HG03196 (cell line): Measurements from ENCODE around the gene JPH2.

ENCODE experiments used
- ATAC-seq: cut with Tn5 transposase; IDR thresholded peaks from one replicate; pipeline ENCODE4 v1.9.1; 2021; ENCODE audit not compliant: unreplicated experiment

The JPH2 gene

DNA sequence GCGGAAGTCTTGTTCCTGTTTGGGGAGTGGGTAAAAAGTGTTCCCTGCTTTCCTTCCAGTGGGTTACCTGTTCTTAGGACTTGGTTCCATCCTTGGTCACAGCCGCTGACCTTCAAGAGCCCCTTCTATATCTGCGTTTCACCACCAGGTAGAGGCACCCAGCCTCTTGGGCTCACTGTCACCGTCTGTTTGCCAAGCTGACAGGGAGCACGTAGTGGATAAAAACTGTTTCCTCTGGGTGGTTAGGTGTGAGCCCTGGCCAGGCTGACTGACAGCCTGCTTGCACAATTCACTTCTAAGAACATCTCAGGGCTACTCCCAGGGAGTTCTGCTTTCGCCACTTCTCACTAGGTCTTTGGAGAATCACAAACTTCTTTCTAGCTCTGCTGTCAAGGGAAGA lies 1.8 kb upstream of the JPH2 start:
- ATAC-seq: no peak

DNA sequence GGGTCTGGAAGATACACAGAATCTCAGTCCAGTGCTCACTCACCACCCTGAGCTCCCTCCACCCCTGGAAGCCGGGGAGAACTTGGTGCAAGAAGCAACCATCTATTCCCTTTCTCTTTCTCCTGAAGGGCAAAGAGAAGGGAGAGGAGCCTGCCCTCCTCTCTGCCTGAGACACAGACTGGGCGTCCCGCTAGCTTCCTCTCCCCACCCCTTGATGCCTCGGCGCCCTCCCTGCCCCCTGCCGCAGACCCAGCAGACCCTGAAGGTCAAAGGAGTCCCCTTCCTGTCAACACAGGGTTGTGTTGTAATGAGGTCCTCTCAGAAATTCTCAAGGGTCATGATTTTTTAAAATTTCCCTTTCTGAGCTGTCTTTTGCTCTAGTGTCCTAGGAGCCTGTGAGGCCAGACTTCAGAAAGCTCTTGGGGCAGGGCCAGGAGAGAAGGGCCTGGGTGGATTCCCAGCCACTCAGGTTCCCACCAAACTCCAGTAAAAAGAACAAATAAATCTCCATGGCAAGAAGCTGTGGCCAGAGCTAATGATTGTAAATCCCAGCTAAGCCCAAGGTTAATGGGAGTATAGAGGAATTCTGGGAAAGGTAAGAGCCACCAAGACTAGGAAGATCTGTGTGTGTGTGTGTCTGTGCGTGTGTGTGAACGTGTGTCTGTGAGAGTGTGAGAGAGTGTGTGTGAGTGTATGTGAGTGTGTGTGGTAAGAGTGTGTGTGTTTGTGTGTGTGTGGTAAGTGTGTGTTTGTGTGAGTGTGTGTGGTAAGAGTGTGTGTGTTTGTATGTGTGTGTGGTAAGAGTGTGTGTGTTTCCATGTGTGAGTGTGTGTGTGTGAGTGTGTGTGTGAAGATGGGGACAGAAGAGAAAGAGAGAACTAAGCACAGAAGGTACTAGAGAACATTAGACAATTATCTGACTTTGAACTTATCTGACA lies 1.1 kb upstream of the JPH2 start:
- no peak for ATAC-seq

DNA sequence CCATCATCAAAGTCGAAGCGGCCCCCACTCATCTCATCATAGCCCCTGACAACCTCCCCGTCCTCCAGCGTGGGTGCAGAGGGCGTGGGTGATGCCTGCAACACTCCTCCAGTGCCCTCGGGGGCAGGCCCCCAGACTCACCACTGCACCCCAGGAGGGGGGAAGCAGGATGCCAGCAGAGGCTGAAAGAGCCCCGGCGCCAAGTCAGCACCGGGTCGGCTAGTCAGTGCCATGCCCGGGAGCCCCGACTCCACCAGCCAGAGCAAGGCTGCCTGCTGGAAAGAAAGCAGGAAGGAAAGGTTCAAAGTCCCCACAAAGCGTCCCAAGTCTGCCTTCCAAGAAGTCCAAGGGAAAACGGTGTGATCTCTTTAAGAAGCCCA lies 324 bp downstream of the JPH2 start:
- ATAC-seq: no peak

DNA sequence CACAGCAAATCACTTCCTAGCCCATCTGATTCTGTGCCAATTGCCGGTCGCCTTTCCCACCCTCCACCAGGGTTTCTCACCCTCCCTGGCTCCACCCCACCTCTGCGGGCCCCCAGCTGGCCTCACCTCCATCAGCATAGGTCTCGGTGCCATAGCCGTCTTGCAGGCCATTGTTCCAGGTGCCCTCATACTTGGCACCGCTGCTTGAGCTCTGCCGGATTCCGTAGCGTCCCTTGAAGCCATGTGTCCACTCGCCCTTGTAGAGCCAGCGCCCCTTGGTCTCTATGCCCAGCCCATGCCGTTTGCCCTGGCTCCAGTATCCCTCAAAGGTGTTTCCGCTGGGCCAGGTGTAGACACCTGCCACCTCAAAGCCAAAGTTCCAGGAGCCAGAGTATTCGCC lies 787 bp downstream of the JPH2 start:
- ATAC-seq: no peak

DNA sequence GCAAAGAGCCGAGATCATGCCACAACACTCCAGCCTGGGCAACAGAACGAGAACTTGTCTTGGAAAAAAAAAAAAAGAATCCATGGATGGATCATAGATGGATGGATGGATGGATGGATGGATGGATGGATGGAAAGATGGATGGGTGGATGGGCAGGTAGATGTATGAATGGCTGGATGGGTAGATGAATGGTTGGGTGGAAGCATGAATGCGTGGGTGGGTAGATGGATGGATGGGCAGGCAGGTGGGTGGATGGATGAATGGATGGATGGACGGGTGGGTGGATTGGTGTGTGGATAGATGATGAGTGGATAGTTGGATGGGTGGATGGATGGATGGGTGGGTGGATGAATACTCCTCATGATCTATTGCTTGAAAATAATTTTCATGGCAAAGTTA lies 1.4 kb downstream of the JPH2 start:
- no peak for ATAC-seq

DNA sequence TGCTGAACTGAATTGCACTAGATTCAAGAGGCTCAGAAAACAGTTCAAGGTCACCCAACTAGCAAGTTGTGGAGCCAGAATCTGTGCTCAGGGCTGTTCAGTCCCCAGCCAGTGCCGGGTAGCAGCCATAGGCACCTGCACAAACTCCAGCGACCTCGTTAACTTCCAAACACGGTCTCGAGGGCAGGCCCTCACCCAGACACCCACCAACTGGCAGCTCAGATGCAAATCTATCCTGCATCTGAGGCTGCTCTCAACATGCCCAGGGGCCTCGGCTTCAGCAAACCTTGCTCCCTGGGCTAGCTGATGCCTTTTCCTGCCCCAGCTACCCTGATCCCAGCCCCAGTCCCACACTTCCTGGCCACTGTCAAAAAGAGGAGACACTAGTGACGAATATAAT lies 3.7 kb downstream of the JPH2 start:
- no peak for ATAC-seq

DNA sequence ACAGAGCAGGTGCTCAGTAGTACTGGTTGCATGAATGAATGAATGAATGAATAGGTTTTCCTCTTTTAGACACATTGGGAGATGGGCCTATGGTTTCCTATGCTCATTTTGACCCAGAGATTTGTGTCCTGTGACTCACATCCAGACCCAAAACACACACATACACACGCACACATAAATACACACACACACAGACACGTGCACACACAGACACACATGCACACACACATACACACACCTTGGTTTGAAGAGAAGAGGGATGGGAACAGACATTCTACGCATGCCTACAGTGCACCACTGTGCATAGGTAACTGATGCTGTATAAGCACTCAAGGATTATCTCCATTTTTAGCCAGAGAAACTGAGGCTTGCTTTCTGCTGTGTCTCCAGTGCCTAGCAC lies 4.1 kb downstream of the JPH2 start:
- ATAC-seq: no peak

DNA sequence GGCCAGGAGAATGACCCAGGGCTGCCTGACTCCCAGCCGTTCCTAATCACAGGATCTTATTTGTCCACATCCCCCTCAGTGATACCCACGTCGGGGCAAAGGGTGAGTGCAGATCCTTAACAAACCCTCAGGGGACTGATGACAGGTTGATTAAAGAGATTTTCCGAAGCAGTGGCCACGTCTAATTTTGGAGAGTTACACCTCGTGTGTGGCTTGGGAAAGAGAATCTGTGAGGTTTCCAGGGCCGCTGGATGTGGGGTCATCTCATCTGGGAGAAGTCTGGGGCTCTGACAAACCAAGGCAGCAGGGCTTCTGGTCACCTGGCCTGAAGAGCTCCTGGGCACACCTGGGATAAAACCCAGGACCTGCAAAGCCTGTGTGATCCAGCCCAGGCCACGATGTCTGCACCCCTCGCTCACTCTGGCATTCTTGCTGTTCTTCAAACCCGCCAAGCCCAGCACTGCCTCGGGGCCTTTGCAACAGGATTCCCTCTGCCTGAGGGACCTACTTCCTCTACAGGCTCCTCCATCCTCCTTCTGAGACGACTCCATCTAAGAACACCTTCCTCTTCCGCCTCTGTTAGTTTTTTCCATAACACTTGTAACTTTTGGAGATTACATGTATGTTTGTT lies 4.7 kb downstream of the JPH2 start:
- no peak for ATAC-seq

DNA sequence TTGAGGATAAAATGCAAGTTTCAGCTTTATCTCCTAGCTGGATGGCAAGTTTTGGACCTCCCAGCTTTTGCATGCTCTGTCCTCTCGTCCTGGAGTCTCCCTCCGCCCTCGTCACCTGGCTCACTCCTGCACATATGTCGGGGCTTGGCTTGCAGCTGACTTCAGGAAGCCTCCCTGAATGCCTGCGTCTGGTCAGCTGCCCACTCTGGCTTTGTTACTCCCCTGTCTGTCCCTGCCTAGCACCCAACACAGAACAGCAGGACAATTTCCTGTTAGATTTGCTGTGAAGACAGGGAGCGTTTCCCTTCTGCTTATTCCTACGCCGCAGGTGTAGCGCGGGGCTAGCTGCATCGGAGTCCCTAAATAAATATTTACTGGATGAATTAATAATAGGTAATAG lies 5.4 kb downstream of the JPH2 start:
- no peak for ATAC-seq

DNA sequence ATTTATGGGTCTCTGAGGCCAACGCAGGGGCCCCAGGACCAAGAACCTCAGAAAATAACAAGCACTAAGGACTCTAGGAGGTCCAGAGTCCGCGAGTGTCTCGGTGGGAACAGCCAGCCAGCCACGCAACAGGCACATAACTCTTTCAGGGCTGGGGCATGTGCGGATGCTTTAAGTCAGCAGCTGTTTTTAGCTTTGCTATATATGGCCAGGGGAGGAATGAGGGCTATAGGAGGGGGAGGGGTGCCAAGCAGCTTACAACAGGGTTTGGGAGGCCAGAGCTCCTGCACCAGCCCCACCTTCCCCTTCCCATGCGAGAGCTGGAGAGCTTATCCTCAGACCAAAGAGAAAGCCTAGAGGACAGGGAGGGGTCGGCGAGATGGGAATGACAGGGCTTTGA lies 6.2 kb downstream of the JPH2 start:
- no peak for ATAC-seq

DNA sequence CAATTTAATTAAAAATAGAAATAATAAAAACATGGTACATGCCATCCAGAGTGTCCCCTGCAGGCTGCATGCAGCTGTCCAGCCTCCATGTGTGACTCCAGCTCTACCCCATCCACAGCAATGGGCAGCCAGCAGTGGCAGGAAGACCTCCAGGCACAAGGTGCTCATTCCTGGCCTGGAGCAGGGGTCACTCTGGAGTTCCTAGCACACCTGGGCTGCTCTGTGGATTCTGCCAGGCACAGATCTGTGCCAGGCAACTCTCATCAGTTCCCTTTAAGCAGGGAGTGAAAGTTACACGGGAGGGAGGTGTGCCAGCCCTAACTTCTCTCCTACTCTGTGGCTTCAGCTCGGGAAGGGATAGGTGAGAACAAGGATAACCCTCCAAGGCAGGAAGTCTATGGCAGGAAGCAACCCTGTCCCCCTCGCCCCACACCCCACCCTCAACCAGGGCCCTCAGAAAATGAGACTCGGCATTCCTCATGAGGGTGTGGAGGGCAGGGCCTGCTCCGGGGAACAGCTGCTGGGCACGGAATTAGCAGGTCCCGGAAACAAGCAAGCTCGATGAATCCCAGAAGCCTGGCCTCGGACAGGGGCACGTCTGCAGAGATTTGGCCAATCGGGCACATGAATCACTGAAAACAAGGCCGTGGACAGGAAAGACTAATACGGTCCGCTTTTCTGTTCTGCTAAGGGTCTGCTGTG lies 10.0 kb downstream of the JPH2 start:
- no peak for ATAC-seq

DNA sequence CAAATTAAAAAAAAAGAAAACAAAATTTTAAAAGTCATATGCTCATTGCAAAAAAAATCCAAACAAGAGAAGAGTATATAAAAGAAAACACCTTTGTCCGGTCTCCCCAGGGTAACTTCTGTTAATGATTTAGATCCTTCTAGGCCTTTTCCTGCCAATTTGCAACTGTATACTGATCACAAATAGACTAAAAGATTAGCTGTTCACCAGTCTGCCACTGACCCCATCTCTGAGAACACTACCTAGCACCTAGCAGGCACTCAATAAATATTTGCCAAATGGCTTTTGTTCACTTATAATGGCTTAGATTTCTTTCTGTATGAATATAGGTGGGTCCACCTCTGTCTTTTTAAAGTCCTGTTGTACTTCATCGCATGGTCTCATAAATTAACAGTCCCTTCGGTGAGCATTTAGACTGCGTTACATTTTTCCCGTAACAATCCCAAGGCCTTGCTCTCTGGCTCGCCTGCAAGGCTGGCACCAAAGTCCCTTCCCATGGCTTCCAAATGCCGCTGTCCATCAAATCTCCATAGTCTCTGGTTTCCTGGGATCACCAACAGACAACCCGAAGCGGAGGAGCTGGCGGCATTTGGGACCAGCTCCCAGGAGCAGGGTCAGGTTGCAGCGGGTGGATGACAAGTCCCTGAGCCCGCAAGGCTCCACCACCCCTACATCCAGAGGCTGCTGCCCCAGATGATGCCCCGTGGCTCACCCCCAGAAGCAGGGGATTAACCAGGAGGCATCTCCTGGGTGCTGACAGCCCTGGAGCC lies 11.8 kb downstream of the JPH2 start:
- ATAC-seq: no peak

DNA sequence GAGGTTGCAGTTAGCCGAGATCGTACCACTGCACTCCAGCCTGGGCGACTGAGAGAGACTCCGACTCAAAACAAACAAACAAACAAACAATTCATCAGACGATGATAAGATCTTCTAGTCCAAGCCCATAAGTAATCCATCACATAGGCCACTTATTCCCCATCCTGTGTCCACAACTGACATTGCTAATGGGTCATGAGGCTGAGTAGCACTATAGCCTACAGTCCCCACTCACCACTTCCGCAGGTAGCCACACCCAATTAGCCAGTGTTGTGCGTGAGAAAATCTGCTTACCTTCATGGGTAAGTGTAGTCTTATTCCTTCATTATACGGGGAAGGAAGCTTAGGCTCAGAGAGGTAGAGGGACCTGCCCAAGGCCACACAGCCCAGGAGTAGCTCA lies 13.1 kb downstream of the JPH2 start:
- no peak for ATAC-seq

DNA sequence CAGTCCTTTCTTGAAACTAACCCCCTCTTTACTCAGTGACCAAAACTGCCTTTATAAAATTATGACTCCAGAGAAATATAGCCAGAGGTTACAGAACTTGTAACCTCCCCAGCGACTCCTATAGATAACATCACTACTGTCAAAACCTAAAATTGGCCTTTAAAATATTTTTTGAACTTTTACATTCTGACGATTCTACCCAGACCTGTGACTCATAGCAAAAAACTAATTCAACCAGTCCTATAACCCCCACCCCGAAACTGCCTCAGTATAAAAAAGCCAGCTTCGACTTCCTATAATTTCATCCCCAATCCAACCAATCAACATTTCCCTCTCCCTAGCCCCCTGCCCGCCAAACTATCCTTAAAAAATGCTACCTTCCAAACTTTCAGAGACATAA lies 13.9 kb downstream of the JPH2 start:
- no peak for ATAC-seq

DNA sequence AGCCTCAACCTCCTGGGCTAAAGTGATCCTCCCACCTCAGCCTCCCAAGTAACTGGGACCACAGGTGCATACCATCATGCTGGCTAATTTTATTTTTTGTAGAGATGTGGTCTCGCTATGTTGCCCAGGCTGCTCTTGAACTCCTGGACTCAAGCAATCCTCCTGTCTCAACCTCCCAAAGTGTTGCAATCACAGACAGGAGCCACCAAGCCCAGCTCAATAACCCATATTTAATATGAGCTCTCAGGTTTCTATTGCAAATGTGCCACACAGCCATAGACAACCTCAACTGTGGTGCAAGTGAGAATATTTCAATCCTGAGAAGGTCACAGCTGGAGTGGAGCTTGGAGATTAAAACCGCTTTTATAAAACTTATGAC lies 14.4 kb downstream of the JPH2 start:
- no peak for ATAC-seq

DNA sequence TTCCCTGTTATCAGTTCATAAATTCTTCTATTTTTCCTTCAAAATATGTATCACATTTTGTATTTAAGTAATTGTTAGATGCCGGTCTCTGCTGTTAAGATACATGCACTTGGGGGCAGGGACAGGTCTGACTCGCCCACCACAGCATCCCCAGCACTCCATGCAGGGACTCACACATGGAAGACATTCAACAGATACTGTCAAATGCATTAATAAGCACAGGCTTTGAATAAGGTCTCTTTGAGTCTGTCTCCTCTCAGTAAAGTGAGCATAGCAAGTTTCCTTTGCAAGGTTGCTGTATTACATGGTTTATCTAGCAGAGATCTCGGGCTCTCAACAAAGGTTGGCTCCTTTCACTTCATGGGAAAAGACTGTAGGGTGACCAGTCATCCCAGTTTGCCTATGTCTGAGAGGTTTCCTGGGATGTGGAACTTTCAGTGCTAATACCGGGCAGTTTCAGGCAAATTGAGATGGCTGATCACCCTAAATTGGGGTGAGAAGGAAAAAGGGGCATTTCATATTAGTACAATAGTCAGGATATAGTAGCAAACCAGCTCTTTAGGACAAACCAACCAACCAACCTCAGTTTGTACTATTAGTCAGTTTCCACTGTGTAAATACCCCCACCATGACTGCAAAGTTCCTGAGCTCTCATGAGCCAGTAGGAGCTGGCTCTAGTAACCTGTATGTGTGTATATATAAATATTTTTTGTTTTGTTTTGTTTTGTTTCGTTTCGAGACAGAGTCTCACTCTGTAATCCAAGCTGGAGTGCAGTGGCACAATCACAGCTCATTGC lies 15.0 kb downstream of the JPH2 start:
- ATAC-seq: no peak

DNA sequence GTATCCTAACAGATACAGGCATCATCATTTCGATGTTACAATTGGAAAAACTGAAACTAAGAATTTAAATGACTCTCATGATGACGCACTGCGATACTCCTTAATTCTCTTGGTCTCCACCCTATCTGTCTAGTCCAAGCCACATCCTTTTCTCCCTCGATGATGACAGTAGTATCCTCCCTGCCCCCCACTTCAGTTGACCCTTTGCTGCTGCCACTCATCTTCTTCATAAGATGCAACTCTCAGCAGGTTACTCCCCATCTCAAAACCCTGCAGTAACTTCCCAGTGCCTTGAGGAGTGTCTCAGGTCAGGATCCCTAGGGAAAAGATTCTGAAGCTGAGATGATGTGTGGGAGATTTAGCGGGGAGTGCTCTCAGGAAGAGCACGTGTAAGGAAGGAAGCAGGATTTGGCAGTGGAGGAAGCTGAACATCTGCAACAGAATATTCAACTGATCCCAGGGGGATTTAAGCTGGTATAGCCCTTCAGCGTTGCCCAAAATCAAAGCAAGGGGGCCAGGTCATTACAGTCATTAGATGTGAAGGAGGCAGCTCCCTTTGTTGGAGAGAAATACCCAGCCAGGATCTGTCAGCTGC lies 16.1 kb downstream of the JPH2 start:
- no peak for ATAC-seq

DNA sequence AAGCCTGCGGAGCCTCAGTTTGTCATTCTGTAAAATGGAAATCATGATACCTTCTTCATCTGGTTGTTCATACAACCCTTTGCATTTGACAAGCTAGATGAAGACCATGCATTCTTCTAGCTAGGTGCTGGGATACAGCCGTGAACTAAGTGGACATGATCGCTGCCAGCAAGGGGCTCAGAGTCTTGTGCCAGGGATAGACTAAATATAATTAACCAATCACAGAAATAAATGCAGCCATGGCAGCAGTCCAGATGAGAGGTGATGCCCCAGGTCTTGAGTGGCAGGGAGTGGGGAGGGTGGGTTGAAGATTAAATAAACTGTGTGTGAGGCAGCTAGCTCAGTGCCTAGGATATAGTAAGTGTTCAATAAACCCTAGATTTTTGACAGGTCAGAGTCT lies 19.3 kb downstream of the JPH2 start:
- ATAC-seq: no peak

DNA sequence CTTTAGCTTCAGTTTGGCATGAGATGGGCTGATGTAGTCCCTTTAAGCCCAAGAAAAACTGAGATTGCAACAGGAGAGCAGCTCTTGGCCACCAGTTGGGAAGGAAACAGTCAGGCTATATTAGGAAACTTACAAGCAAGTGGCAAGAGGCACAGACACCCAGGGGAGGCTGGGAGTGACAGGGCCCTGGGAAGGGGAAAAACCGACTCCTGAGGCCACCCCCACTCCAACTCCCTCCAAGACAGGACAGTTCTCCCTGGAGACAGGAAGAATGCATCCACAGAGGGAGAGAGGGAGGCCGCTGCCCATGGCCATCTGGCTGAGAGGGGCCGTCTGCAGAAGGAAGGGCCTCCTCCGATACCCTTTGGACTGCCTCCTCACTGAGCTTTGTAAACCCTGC lies 20.5 kb downstream of the JPH2 start:
- ATAC-seq: no peak

DNA sequence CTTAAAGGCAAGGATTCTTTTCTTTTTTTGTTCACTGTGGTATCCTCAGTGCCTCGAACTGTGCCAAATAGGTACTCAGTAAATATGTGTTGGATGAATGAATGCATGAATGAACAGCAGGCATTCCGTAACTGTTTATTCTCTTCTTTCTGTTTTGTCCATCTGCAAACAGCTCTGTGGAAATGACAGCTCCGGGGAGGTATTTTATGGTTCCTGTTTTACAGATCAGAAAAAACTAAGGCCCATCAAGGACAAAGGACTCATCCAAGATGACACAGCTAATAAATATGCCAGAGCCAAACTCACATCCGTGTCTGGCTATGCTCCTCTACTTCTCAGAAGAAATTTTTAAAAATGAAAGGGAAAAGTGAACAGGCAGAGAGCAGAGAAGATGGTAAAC lies 21.0 kb downstream of the JPH2 start:
- no peak for ATAC-seq
